GM21619 (cell line): Measurements from ENCODE around the gene PPP2R2C.

Experiments used
- ATAC-seq: cut with Tn5 transposase; IDR thresholded peaks from one replicate; pipeline ENCODE4 v1.9.1; 2021; ENCODE audit not compliant: unreplicated experiment

Gene PPP2R2C

DNA sequence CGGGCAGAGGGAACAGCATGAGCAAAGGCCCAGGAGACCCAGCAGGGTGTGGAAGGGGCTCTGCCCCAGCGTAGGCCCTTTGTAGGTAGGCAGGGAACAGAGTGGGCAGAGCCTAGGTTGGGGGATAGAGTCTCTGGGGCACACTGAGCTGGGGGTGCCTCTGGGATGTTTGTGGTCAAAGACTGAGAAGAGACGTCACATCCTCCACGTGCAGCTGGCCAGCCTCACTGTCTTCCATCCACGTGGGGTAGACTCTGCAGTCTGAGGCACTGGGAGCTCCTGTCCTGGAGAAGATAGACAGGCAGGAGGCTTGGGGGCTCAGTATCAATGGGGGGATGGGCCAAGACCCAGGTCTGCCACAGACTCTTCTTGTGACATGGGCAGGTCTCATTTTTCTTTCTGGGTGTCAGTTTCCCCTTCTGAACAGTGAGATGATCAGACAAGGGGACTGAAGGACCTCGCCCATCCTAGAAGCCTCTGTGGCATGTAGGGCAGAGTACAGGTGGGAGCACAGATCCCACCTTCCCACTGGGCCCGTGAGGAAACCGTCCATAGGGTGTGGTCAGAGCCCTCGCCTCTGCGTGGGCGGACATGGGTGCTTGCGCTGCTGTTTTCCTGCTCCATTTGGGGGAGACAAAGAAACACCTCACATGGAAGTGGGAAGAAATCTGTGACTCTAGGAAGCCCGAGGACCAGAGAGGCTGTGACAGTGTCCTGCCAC lies 179.9 kb downstream of the PPP2R2C start:
- no peak for ATAC-seq

DNA sequence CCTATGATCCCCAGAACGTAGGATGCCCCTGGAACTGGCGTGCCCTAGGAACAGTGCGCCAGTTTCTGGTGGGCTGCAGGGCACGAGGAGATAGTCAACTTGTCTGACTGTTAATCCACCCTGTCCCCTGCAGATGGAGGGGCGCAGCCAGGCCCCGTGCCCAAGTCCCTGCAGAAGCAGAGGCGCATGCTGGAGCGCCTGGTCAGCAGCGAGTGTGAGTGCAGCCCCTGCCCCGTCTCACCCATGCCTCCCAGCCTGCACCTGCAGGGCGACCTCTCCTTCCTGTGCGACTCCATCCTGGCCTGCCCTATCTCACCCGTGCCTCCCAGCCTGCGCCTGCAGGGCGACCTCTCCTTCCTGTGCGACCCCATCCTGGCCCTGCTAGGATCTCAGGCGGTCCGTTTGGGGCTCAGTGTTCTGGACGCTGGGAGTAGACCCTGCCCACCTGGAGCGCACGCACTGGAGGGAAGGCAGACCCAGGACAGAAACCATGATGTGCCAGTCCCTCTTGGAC lies 180.6 kb downstream of the PPP2R2C start:
- no peak for ATAC-seq

DNA sequence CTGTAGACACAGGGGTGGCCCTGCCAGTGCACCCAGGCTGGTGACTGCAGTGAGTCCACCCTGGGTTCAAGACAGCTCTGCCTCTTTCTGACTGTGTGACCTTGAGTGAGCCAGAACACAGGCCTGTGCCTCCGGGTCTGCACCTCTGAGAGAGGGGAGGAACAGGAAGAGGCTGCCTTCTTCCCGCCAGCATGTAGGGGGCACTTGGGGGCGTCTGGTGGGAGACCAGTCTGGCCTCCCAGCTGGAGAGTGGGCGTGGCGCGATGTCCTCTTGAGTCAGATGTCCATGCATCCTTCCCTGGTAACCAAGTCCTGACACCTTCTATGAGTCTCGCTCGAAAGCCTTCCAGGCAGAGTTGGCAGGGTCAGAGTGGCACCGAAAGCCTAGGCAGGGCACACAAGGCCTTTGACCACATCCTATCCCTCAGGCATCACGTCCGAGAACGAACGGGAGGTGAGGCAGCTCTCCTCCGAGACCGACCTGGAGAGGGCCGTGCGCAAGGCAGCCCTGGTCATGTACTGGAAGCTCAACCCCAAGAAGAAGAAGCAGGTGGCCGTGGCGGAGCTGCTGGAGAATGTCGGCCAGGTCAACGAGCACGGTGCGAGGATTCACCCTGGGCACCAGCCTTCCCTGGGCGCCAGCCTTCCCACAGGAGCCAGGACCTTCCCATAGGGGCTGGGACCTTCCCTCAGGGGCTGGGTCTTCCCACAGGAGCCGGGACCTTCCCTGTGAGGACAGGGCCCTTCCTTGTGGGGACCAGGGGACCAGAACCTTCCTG lies 181.5 kb downstream of the PPP2R2C start:
- no peak for ATAC-seq

DNA sequence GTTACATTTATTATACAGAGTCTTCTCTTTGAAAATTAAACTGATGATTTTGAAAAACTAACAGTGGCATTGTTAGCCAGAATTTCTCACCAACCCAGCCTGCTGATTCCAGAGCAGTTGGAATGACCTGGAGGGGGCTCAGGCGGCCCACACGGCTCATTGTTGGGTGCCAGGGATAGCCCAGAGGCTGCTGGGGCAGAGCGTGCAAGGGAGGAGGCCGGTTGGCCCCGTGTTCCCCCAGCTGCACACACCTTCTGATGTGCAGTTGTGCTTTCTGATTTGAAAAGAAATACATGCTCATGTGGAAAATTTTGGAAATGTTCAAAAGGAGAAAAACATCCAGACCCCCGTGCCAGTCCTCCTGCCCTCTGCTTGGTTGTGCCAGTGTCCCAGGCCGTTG lies 182.2 kb downstream of the PPP2R2C start:
- no peak for ATAC-seq

DNA sequence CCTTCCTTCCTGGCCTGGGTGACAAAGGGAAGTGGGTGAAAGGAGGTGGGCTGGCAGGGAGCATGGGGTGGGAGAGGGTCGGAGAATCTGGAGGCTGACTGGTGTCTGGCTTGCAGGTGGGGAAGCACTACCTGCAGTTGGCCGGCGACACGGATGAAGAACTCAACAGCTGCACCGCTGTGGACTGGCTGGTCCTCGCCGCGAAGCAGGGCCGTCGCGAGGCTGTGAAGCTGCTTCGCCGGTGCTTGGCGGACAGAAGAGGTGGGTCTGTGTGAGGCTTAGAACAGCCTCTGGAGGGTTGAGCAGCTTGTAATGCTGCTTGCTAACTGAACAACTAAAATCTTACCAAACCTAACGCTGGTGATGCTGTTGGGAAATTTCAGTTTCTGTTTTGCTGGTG lies 183.5 kb downstream of the PPP2R2C start:
- ATAC-seq = no peak

DNA sequence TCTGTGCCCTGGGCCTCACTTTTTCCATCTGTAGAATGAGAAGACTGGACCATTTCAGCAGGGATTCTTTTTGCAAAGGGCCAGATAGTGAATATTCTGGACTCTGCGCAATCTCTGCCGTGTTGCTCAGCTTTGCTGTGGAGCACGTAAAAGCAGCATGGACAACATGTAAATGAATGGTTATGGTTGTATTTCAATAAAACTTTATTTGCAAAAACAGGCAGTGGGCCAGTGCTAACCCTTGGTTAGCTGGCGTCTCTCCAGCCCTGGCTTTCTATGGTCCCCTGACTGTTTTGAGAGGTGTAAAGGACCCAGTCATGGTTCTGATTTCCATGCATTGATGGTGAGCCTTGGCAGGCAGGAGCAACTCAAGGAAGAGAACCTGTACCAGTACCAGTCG lies 184.1 kb downstream of the PPP2R2C start:
- no peak for ATAC-seq

DNA sequence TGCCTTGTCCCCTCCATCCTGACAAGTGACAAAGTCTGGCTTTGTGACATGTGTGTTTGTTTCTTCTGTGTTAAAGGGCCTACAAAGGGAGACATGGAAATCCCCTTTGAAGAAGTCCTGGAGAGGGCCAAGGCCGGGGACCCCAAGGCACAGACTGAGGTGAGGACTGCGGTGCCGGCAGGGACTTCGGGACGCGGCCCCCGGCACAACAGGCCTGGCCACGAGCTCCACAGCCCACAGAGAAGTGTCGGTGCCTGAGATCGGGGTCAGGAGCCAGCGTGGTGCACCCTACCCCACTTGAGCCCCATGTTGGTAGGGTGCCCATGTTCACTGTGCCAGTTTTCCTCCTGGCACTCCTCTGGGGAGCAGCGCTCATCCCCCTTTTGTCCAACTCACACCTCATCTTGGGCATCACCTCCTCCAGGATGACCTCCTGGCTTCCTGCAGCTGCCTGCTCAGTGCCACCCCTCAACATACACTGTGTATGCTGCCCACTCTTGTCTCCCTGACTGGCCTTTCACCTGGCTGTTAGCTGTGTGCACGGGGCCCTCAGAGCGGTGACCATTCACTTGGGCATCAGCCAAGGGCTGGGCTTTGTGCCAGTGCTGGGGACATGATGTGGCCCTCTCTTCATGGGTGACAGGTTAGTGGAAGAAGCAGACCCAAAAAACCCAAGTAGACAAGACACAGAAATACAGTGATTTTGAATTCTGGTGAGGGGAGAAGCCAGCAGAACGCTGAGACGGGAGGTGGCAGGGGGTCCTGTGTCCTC lies 185.2 kb downstream of the PPP2R2C start:
- no peak for ATAC-seq

DNA sequence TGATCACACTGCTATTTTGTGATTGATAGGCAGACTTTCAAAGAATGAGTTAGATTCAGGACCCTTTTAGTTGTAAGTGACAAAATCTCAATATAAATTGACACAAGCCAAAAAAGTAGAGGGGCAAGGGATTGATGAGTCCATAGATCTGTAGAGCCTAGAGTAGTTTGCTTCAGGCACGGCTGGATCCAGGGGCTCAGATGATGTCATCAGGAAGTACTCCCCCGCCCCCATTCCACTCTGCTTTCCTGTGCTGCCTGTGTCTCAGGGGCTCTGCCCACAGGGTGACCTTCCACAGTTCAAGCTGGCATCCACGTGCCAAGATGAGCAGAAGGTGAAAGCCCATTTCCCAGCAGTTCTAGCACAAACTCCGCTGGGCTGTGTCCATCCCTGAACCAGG lies 189.1 kb downstream of the PPP2R2C start:
- ATAC-seq = no peak

DNA sequence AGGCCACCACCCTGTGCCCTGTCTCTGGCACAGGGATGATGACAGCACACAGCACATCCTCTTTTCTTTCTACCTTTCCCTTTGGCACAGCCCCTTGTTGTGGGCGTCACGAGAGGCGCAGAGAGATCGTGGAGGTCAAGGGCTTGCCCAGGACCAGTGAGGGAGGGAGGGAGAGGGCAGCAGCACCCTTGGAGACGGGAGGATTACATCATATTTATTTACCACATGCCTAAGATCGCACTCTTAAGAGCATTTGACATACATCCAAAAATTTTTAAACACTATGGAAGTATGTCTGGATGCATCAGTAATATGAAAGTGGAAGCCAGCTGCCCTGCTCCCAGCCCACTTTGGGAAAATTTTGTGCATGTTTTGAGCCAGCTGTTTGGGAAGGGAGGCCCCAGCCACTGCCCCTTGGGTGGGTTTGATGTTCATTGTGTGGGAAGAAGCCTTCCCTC lies 190.1 kb downstream of the PPP2R2C start:
- no peak for ATAC-seq

DNA sequence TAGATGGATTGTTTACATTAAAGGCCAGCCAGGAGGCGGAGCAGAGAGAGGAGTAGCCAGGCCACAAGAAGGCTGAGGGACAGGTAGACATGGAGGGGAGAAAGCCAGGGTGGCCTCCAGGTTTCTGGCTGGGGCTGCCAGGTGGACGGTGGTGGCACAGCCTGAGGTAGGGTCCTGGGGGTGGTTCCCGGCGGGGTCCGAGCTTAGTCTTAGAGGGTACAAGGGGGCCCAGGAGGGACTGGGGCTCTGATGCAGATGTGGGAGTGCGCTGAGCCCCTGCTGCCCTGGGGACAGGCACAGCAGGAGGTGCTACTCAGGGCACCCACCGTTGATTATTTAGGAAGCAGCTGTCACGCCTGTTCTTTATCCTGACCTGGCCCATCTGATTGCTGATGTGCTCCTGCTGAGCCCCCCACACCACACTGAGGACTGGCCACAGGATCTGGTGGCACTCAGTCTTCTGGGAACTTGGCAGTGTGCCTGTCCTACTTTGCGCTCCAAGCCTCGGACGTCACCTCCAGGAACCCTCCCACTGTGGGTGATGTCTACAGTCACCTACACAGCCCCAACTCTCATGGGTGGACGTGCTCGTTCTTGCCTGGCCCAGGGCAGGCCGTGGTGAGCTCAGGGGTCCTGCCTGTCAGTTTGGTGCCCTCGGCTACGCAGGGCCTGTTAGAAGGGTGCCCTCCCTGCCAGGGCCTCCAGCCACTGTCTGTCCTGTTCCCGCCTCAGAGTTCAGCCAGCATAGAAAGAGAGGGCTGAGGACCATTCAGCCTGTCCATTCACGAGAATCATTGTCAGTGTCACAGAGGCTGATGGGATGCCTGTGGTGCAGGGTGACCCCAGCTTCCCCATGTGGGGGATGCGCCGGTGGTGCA lies 190.7 kb downstream of the PPP2R2C start:
- ATAC-seq = no peak

DNA sequence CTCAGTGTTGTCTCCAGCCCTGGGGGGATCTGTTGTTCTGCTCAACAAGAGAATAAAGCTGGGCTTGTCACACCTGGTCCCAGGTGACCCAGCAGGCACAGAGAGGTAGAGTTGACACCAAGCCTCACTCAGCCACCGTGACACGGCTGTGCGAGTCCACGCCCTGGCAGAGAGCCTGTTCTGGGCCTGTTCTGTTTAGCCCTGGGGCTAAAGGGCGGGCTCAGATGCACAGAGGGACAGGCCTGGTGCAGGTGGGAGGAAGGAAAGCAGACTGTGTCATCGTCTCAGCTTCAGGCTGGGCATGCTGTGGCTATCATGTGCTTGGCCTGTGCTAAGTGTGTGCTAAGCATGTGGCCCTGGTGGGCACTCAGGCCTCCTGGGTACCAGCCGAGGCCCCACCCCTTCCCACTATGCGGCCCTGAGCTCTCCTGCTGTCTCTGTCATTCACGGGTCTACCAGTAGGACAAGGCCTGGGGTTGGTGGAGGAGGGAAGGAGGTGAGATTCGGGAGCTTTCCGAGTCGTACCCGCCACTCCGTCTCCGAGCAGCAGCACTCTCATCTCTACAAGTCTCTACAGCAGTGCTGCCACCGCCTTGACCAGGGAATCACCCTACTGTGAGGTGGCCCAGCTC lies 191.9 kb downstream of the PPP2R2C start:
- no peak for ATAC-seq

DNA sequence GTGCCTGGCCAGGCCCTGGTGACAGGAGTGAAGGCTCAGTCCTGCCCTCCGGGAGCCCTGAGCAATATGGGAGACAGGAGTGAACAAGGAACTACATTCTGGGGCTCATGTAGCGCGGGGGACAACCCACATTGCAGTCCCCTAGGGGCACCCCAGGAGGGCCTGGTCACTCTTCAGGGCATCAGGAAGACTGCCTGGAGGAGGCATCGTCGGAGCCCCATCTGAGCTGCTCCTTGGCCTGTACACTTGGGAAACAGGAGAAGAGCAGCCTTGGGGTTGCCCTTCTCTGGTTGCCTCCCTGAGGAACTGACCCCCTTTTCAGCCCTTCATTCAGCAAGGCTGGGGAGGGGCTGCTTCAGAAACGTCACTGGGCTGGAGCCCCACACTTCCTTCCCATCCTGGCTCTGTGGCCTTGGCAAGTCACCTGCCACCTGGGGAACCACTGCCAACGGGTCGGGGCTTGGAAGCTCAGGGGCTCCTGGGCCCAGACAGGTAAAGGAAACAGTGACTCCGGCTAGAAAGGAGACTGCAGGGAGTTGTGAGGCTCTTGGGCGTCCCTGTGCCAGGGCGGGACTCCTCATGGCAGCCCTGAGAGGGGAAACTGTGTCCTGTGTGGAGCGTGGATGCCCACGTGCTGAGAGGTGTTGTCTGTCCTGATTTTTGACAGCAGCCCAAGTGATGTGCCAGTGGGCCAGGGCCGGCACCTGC lies 192.7 kb downstream of the PPP2R2C start:
- ATAC-seq = no peak

DNA sequence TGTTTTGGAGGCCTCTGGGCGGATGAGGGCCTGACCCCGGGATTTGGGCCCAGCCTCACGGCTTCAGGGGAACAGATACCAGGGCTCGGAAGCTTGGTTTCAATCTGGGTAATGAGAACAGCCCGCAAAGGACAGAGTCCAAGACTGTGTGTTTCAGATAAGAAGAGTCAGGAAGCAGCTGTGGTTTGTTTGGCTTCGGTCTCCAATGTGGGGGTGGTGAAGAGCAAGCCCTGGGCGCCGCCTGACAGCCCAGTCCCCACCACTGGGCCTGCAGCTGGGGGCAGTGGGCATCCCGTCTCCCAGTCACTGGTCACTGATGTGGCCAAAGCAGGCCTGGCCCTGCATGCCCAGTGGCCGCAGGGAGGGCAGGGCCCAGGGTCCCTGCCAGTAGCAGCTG lies 193.6 kb downstream of the PPP2R2C start:
- ATAC-seq = peak; percentile 93

DNA sequence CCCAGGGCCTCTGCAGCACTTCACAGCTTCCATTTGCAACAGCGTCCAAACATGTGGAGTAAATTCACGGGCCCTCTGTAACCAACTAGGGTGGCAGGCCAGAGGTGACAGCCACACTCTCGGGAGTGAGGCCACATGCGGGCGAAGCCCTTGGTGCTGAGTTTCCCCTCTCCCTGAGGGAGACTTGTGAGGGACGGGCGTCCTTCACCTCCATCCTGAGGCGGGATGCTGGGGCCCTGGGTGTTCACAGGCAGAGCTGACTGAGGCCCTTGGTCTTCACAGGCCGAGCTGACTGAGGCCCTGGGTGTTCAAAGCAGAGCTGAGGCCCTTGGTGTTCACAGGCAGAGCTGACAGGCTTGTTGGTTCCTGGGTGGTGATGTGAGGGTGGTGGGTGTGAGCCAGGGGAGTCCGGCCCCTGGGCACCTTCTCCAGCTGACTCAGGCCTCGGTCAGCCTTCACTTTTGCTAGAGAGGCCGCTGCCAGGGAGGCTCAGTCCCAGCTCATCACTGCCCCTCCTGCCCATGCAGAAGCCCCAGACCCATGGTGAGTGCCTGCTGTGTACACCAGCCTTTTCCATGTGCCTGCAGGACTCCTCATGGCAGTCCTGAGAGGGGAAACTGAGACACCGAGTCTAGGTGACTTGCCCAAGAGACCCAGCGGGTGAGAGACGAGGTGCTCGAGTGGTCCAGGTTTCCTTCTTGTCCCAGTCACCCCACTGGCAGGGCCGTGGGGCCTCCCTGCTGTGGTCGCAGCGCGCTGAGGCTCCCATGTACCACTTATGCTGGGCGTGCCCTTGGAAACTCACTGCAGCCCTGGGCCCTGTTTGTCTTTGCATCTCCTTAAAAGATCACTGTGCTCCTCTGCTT lies 194.2 kb downstream of the PPP2R2C start:
- ATAC-seq = no peak

DNA sequence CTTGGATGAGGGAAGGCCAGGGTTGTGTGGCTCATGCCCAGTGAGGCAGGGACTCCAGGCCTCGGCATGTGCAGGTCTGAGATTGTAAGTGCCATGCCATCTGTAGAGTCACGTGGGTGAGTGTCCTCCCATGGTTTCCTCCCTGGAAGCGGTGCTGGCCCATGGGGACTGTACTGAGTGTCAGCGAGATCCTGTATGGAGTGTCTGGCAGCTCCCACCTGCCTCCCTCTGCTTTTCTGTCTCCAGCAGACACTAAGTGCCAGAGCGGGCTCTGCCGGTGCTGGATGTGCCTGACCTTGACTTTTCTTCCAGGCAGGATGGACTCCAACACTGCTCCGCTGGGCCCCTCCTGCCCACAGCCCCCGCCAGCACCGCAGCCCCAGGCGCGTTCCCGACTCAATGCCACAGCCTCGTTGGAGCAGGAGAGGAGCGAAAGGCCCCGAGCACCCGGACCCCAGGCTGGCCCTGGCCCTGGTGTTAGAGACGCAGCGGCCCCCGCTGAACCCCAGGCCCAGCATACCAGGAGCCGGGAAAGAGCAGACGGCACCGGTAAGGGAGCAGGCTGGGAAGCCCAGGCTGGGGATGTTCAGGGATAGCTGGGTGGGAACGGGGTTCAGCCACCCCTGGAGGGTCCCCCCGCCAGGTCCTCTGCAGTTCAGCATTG lies 195.1 kb downstream of the PPP2R2C start:
- no peak for ATAC-seq

DNA sequence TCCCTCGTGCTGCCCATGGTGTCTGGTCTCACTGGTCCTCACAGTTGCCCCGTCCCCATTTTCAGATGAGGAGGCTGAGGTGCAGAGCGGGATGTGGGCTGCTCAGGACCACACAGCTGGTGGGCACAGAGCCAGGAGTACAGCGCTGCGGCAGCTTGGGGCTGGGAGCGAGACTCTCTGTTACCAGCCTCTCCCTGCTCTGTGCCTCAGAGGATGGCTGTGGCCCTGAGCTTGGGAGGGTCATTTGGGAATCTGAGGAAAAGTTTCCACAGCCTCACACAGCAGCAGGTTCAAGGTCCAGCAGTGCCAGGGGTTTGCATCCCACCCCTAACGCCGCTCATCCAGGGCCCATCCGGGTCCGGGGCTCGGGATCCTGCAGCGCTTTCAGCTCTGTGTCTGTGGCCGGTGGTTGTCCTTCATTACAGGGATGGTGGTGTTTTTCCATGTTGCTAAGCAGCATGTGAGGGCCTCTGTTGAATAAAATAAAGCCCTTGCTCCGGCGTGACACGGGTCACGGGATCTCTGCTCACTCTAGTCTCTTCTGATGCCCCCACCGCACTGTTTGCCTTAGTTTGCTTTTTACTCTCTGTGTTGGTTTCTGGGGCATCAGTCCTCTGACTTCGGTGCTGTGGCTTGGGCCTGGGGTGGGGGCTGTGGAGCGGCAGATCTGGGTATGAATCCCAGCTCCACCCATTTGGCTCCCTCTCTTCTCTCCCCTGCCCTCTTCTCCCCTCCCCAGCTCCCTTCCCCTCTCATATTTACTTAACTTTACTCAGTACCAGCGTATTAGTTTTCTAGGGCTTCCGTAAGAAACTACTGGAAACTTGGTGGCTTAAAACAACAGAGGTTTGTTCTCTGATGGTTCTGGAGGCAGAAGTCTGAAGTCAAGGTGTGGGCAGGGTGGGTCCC lies 196.3 kb downstream of the PPP2R2C start:
- no peak for ATAC-seq

DNA sequence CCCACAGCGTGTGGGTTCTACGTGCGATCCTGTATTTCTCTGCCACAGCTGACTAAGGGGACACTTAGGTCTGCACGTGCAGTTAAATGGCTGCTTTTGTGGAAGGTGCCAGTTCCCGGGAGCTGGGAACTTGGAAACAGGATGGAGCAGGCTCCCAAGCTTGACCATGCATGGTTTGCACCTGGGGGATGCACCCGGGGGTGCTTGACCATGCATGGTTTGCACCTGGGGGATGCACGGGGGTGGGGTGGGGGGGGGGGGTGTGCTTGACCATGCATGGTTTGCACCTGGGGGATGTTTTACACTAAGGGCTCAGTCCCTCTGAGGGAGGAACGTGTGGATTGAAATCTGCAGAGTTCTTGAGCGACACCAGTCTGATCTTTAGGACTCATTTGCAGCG lies 197.1 kb downstream of the PPP2R2C start:
- ATAC-seq = no peak
